Astrocyte (in vitro differentiated cells and primary cell): ENCODE data around the gene CRACDL.

ENCODE experiments used
- EZH2 ChIP-seq: IDR thresholded peaks from 2 replicates; pipeline ENCODE4 v1.6.1; 2012; ENCODE audit warnings: mild to moderate bottlenecking, low read length, inconsistent platforms; ENCODE audit not compliant: insufficient read depth
- TF ChIP-seq, protein P1 (sequence below): IDR thresholded peaks from 2 replicates; pipeline ENCODE4 v1.5.1; 2011; ENCODE audit warnings: low read depth, mild to moderate bottlenecking, inconsistent platforms, low read length, moderate library complexity; ENCODE audit not compliant: insufficient read depth

- TF ChIP-seq EZH2: no peak
- TF ChIP-seq, protein P1, sequence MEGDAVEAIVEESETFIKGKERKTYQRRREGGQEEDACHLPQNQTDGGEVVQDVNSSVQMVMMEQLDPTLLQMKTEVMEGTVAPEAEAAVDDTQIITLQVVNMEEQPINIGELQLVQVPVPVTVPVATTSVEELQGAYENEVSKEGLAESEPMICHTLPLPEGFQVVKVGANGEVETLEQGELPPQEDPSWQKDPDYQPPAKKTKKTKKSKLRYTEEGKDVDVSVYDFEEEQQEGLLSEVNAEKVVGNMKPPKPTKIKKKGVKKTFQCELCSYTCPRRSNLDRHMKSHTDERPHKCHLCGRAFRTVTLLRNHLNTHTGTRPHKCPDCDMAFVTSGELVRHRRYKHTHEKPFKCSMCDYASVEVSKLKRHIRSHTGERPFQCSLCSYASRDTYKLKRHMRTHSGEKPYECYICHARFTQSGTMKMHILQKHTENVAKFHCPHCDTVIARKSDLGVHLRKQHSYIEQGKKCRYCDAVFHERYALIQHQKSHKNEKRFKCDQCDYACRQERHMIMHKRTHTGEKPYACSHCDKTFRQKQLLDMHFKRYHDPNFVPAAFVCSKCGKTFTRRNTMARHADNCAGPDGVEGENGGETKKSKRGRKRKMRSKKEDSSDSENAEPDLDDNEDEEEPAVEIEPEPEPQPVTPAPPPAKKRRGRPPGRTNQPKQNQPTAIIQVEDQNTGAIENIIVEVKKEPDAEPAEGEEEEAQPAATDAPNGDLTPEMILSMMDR: no peak
These were observed 4.4 kb downstream of the CRACDL start for GRCh38 chr2:98931596-98931995.
